Occipital lobe (tissue), 3 donors: Measurements from ENCODE around the gene GABPB1. TPM values are rescaled to one million over a fixed set of nuclear protein-coding genes. Genes with fewer than 3 reads are reported as not detected.

Source experiments
- DNase-seq: peaks from one replicate; lab custom pipeline; 2025; lab: John Stamatoyannopoulos, UW
- small RNA-seq: library from RNA; depleted of rRNA; stranded (forward); fragments of <200 nt; gene quantifications from one replicate; pipeline ENCODE3, GENCODE V24; 2014
- total RNA-seq: library from RNA; depleted of rRNA; stranded (reverse); fragments of >200 nt; gene quantifications from one replicate; pipeline ENCODE4 v1.2.3, GENCODE V29; 2014

Gene GABPB1
- total RNA-seq, 1 donor from 2014 or later, result 58.2 TPM

- DNase-seq, result no peak
These were observed 109.9 kb downstream of the GABPB1 start for GRCh38 chr15:50244959-50245624.

GRCh38 chr15:50244153-50244552, 110.8 kb downstream of the GABPB1 start:
- no peak for DNase-seq

- DNase-seq, result no peak
These were observed 113.1 kb downstream of the GABPB1 start for GRCh38 chr15:50241684-50242450.

GRCh38 chr15:50238255-50238654, 116.7 kb downstream of the GABPB1 start:
- DNase-seq, result no peak

GRCh38 chr15:50236433-50236832, 118.6 kb downstream of the GABPB1 start:
- DNase-seq, result no peak

- DNase-seq, result no peak
These were observed 119.2 kb downstream of the GABPB1 start for GRCh38 chr15:50235794-50236193.

- DNase-seq, result no peak
These were observed 120.2 kb downstream of the GABPB1 start for GRCh38 chr15:50234764-50235163.

GRCh38 chr15:50233192-50233736, 121.7 kb downstream of the GABPB1 start:
- DNase-seq, result no peak

- no peak for DNase-seq
These were observed 122.2 kb downstream of the GABPB1 start for GRCh38 chr15:50232791-50233190.

- no peak for DNase-seq
These were observed 123.2 kb downstream of the GABPB1 start for GRCh38 chr15:50231761-50232160.

GRCh38 chr15:50229336-50229735, 125.7 kb downstream of the GABPB1 start:
- no peak for DNase-seq

GRCh38 chr15:50228866-50229265, 126.1 kb downstream of the GABPB1 start:
- no peak for DNase-seq

- DNase-seq, result no peak
These were observed 127.9 kb downstream of the GABPB1 start for GRCh38 chr15:50227076-50227475.

GRCh38 chr15:50225938-50226337, 129.1 kb downstream of the GABPB1 start:
- DNase-seq, result no peak

Small RNA genes lying within 50 kb of the gene (small RNA-seq; reads per million reads assigned to genes)
- not detected for gene RNU6-94P

Other genes starting within 250 kb of the GABPB1 start
- gene ATP8B4, start 236.0 kb downstream of the GABPB1 start, total RNA-seq, result 6.6 TPM
- 1.4 TPM for gene SLC27A2, start 173.0 kb downstream of the GABPB1 start, total RNA-seq
- not detected for gene HDC, start 89.5 kb downstream of the GABPB1 start, total RNA-seq
- 30.3 TPM for gene USP8, start 69.2 kb upstream of the GABPB1 start, total RNA-seq
- 1.1 TPM for gene USP50, start 191.5 kb upstream of the GABPB1 start, total RNA-seq